BJ (cell line): ENCODE results near the gene PACRG. TPM values are rescaled to one million over a fixed set of nuclear protein-coding genes. Genes with fewer than 3 reads are reported as not detected.

Source experiments
- CTCF ChIA-PET: fragments of 350-600 bp; formaldehyde crosslinking; extraction: SDS; loops from one replicate; lab custom pipeline; 2021; ENCODE audit warnings: antibody characterized with exemption, inconsistent platforms; lab: Yijun Ruan, JAX
- POLR2A ChIA-PET: fragments of 300-600 bp; sonication (Branson Sonifier 250); formaldehyde crosslinking; extraction: SDS; loops from one replicate; lab custom pipeline; 2021; ENCODE audit warnings: antibody characterized with exemption; lab: Charles Lee
- DNase-seq: peaks from one replicate; pipeline ENCODE4 v3.0.0-alpha.2; 2011; ENCODE audit warnings: low read depth
- H3K27me3 ChIP-seq: 2 replicates; pipeline ENCODE4 v1.6.0; 2011; ENCODE audit warnings: low read length; ENCODE audit not compliant: control insufficient read depth, insufficient read depth
- H3K36me3 ChIP-seq: 2 replicates; pipeline ENCODE4 v1.5.1; 2011; ENCODE audit warnings: low read length; ENCODE audit not compliant: control insufficient read depth, insufficient read depth
- H3K4me3 ChIP-seq: 2 replicates; pipeline ENCODE4 v1.5.1; 2011; ENCODE audit warnings: low read depth, mild to moderate bottlenecking, control low read depth, low read length
- polyA plus RNA-seq: library from polyadenylated mRNA; depleted of rRNA; stranded (reverse); fragments of >200 nt; gene quantifications from 2 replicates; pipeline ENCODE4 v1.2.3, GENCODE V29; 2011
- TF ChIP-seq, protein P1 (sequence below): IDR thresholded peaks from 2 replicates; pipeline ENCODE4 v1.5.1; 2011; ENCODE audit warnings: low read depth, mild to moderate bottlenecking, control low read depth, inconsistent platforms, low read length, moderate library complexity; ENCODE audit not compliant: insufficient read depth

PACRG gene
- polyA plus RNA-seq, 1 experiment: 0.20 TPM

- no peak for DNase-seq
- TF ChIP-seq, protein P1, sequence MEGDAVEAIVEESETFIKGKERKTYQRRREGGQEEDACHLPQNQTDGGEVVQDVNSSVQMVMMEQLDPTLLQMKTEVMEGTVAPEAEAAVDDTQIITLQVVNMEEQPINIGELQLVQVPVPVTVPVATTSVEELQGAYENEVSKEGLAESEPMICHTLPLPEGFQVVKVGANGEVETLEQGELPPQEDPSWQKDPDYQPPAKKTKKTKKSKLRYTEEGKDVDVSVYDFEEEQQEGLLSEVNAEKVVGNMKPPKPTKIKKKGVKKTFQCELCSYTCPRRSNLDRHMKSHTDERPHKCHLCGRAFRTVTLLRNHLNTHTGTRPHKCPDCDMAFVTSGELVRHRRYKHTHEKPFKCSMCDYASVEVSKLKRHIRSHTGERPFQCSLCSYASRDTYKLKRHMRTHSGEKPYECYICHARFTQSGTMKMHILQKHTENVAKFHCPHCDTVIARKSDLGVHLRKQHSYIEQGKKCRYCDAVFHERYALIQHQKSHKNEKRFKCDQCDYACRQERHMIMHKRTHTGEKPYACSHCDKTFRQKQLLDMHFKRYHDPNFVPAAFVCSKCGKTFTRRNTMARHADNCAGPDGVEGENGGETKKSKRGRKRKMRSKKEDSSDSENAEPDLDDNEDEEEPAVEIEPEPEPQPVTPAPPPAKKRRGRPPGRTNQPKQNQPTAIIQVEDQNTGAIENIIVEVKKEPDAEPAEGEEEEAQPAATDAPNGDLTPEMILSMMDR: no peak
- H3K4me3 ChIP-seq: no peak overlapping the region
- H3K27me3 ChIP-seq: no peaks in the 10 kb centered on the region
- no peaks in the 10 kb centered on the region for H3K36me3 ChIP-seq
- ChIA-PET POLR2A (no interaction called here), CTCF (no interaction called here)
Measured at GRCh38 chr6:163320402-163320801, 592.6 kb downstream of the PACRG start.

DNA sequence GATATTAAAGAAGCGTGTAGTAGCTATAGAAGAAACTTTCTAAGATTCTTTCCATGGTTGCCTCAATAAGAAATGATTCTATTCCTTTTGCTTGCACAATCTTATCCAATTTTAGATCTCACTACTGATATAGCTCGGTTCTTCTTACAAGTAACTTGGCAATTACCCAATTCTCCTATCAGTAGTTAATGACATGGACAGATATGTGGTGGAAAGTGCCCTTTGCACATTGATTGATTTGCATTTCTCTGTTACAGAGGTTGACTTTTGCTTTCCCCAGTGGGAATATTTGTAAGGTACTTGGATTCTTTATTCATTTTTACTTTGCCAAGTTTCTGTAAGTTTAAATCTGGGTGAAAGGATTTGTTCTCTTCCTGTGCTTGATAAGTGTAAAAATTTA lies 593.0 kb downstream of the PACRG start:
- DNase-seq: no peak
- Histone ChIP-seq H3K36me3 (no peaks in the 10 kb centered on the region), H3K4me3 (no peak overlapping the region), H3K27me3 (no peaks in the 10 kb centered on the region)
- TF ChIP-seq, protein P1: no peak
- ChIA-PET POLR2A (no interaction called here), CTCF (no interaction called here)

DNA sequence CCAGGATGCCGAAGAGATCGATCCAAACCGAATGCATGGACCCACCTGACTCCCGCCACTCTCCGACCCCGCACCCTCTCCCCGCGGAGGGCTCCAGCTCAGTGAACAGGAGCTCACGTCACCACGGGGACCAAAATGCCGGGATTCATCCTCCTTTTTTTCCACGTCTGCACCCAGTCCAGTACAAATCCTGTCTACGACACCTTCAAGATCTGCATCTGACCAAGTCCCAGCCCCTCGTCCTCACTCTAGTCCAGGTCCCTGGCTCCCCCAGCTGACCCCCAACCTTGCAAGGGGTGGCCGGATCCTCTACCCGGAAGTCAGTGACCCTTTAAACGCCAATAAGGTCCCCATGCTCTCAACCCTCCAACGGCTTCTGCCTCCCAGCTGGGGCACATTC lies 593.9 kb downstream of the PACRG start:
- ChIA-PET POLR2A (no interaction called here), CTCF (no interaction called here)
- Histone ChIP-seq H3K27me3 (no peaks in the 10 kb centered on the region), H3K4me3 (no peak overlapping the region), H3K36me3 (no peaks in the 10 kb centered on the region)
- DNase-seq: no peak
- TF ChIP-seq, protein P1: no peak

DNA sequence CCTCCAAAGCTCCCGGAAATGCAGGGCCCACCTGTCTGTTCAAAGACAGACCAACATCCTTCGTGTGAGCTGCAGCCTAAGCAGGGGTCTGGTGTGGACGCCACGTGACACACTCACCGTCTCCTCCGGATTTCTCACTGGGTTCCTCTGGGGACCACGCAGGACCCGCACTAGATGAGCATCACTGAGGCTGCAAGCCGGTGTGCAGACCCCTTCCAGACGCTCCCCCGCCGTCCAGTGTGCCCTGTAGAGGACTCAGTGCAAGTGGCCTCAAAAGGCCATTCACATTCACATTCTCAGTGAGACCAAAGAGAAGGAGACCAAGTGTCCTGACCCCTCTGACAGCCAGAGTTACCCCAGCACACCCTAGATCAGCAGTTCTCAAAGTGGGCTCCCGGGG lies 595.5 kb downstream of the PACRG start:
- TF ChIP-seq, protein P1: no peak
- no peaks in the 10 kb centered on the region for H3K27me3 ChIP-seq
- ChIA-PET CTCF (no interaction called here), POLR2A (no interaction called here)
- H3K36me3 ChIP-seq: no peaks in the 10 kb centered on the region
- H3K4me3 ChIP-seq: no peak overlapping the region
- DNase-seq: no peak

DNA sequence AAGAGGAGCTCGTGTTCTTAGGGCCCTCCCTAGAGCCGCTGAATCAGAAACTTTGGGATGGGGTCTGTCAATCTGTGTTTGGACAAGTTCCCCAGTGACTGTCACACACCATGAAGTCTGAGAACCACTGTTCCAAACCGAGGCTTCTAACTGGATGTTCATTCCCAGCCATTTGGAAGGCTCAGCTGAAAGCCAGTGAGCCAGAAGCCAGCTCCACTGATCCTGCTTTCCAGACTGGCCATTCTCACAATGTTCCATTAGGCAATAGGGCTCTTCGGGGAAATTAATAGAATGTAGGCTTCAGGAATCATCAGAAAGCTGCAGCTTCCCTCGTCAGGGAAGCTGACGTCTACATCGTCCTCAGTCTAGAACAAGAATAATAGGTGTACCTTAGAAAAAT lies 595.9 kb downstream of the PACRG start:
- Histone ChIP-seq H3K36me3 (no peaks in the 10 kb centered on the region), H3K27me3 (no peaks in the 10 kb centered on the region), H3K4me3 (no peak overlapping the region)
- TF ChIP-seq, protein P1: no peak
- ChIA-PET POLR2A (no interaction called here), CTCF (no interaction called here)
- DNase-seq: no peak
